GM21528 (cell line): Measurements from ENCODE around the gene SCN5A.

ENCODE experiments used
- ATAC-seq: cut with Tn5 transposase; IDR thresholded peaks from one replicate; pipeline ENCODE4 v1.9.1; 2021; ENCODE audit warnings: mild to moderate bottlenecking, moderate library complexity; ENCODE audit not compliant: unreplicated experiment, low FRiP score

The SCN5A gene

DNA sequence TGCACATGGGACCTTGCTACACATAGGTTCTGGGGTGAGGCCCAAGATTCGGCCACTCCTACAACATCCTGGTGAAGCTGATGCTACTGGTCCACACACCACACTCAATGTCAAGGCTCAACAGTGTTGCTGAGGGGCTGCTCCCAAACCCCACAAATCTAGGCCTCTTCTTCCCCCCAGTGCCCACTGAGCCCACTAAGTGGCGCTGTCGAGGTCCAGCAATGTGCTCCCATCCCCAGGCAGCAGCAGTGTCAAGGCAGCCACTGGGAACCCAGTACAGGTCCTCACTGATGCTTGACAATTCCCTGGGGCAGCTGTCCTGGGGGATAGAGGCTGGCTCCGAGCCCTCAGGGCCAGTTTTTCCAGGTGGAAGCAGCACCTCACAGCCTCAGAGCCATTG lies 21.5 kb downstream of the SCN5A start:
- ATAC-seq = no peak

DNA sequence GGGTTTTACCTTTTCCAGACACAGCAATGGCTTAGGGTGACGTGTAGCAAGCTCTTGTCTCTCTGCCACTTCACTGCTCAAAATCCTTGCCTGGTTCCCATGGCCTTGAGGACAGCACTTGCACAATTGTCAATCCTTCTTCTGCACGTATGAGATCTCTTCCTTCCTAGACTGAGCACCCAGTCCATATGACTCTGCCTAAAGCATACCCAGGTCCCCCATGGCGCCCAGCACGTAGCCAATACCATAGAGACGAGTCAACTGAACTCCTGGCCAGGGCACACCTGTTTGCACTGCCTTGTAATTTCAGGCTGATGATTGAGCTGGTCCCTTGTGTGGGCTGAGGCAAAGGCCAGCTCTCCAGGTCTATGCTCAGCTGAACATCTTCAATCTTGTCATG lies 23.3 kb downstream of the SCN5A start:
- ATAC-seq = no peak

DNA sequence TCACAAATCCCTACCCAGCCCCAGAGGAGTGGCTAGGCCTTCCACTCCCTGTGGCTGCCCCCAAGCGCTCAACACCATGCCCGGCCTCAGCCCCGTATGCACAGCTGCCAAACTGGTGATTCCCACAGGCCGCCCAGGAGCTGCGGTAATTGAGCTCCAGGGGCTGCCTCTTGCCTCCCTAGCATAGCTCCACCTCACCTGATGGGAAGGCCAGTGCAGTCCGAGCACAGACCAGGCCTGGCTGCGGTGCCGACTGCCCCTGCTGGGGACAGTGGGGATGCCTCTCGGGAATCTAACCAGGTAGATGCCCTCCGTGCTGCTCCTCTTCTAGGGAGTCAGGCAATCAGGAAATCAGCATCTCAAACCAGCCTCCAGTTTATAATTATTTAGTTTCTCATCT lies 25.9 kb downstream of the SCN5A start:
- no peak for ATAC-seq

DNA sequence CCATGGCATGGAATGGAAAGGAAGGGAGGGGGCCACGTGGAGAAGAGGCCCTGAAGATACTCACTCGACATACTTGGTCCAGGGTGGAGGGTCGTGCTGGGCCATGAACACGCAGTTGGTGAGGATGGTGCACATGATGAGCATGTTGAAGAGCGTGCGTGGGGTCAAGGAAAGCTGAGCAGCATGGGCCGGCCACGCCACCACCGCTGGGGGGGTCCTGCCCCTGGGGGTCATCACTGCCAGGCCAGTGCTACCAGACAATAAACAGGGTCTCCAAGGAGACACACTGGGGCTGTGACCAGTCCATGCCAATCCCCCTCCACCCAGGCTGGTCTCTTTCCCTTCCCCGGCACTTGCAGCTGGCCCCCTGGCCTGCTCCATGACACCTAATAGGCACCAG lies 27.2 kb downstream of the SCN5A start:
- no peak for ATAC-seq

DNA sequence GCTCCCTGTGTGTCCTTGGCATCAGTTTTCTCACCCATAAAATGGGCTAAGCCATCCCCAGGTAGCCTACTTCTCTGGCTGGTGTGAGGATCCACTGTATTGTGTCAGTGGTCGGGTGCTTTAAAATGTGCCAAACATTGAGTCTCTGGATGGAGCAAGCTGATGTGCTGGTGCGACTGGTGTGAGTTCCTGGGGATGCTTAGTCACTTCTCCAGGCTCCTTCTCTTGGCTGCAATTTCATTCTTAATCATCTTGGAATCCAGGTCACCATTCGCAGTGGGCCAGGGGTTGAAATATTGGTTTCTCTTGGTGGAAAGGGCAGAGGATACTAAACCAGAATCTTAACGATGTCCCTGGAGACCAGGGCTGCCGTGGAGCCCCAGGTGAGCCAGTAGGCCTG lies 29.3 kb downstream of the SCN5A start:
- ATAC-seq = no peak

DNA sequence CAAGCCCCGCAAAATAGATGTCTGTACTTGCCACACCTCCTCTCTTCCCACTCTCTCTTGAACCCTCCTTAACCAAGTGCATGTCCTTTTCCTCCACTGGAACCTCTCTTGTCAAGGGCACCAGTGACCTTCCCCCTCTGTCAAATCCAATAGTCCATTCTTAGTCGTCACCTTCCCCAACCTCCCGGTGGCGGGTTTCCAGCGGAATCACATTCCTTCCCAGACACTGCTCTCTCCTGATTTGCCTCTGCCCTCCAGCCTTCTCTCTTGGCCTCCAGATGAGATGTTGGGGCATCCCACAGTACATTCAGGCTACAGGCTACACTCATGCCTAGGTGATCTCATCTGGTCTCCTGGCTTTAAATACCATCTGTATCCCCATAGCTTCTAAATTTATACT lies 31.1 kb downstream of the SCN5A start:
- ATAC-seq = no peak

DNA sequence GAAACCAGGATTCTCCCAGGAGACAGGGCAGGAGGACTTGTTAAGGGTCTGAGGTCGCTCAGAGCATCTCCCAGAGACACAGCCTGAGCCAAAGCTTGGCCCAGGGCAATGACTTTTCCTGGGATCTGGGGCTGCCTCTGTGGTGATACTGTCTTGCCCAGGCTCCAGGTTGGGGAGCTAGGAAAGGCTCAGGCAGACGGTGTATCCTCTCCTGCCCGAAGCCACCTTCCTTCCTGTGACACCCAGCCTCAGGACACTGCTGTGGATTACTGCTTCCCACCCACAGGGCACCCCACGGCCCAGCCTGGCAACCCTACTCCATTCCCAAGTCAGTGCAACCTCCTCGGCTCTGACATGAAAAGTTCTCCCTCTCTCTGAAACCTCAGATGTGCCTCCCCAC lies 31.9 kb downstream of the SCN5A start:
- ATAC-seq = no peak

DNA sequence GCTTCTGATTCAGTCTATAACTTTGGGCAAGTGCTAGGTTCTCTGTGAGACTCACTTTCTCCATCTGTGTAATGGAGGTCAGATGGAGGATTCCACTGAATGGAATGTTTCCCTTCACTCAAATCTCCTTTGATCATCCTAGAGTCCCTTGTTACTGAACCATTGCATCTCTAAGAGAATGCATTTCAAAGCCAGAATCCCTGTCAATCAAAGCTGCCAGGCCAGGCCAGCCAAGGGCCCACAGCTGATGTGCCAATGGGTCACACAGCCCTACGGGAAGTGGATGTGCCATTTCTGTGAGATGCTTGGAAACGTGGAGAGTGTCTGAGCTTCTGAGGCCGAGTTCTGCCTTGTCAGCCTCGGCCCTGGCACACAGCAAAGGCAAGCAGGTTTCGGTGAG lies 32.4 kb downstream of the SCN5A start:
- ATAC-seq = no peak

DNA sequence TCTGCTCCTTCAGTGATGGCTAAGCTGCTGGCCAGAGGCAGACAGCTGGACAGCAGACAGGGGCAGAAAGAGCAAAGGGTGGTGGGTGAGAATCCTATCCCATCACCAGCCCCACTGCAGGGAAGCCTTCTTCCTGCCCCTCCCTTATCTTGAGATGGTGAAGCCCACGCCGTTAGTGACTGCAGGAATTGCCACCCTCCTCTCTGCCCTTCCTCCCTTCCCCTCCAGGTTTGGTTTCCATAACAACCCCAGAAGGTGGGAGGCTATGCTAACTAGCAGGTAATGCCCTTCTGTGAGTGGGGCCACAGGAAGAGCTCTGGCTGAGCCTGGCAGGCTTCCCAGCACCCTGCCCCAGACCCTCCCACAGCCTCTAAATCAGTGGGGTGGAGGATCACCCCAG lies 32.8 kb downstream of the SCN5A start:
- no peak for ATAC-seq

DNA sequence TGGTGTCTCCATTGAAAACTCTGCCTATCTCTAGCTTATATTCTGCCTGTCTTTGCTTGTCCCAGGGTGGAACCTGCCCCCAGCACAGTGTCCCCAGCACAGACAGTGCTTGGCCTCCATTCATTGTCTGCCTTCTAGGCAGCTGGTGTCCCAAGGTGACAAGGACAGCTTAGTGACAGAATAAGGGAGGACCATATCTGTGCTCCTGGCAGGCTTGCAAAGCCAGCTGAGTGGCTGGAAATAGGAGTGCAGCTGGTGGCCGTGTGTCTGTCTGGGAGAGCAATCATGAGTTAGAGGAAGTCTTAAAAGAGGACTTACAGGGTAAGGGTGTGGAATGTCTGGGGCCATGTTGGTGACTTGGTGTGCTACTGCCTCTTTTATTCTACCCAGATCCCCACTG lies 33.4 kb downstream of the SCN5A start:
- ATAC-seq = no peak

DNA sequence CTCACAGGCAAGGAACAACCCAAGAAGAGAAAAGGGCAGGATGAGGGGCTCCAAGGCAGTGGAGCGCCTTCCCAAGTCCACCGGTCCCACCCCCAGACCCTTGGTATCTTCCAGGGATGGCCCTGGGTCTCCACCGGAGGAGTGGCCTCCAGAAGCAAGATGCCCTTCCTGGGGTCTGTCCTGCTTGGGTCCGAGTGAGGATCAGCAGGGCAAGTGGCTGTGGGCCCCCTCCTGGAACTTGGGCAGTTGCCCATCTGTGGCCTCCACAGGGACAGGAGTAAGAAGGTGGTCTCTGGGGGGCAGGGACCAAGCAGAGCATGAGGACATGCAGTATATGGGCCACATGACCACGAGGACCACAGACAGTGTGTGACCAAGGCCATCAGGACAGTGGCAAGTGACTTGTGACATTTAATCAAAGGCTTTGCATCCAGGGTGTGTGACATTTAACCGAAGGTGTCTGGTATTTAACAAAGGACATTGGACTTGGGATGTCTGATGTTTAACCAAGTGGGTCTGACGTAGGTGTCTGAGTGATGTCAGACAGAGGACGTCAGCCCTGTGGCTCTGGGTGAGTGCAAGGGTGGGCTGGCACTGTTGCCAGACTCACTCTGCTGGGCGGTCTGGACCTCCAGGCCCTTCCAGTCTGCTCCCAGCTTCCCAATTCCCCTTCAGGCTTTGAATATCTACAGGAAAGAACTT lies 34.7 kb downstream of the SCN5A start:
- no peak for ATAC-seq

DNA sequence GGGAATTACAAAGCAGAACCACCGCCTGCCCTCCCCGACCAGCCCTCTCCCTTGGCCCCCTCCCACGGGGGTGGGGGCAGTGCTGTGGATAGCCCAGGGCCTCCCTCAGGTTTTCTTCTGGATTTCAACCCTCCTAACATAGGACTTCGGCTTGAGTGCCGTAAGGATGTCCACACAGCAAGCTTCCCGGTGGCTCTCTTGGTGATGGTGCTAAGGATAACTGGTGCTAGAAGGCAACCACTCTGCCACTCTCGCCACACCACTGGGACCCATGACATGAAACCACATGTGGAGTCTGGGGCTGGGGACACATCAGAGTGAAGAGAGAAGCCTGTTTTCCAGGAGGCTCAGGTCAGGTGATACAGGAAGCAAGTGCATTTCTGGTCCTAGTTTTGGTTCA lies 35.4 kb downstream of the SCN5A start:
- ATAC-seq = no peak

DNA sequence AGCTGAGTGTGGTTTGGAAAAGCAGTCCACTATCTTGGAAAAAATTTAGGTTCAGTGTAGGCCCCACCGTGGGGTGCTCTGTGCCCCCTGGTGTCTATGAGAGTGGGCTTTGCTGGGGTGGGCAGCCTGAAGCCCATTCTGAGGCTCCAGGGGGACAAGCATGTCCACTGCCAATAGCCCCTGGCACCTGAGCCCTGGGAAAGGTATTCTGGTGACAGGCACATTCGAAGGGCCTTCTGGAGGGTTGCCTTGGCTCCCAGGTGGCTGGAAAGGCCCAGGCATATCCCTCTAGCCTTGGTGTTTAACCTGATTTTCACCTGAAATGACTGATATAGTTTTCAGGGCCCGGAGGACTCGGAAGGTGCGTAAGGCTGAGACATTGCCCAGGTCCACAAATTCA lies 36.1 kb downstream of the SCN5A start:
- no peak for ATAC-seq

DNA sequence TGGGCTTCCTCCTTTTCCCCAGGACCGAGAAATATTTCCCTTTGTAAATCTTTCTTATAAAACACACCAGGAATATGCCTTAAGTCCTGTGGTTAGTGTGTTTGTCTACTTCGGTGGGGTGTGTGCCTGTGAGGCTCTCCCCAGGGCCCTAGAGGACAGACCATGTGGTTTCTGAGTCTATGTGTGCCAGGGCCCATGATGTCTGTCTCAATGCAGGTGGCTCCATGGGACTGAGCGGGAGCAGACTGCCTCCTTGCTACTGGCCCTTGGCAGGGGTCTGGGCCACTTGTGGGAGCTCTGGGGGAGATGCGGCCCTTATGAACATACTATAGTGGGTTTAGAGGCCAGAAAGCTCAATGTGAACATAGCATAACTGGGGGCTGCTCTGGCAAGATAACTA lies 37.6 kb downstream of the SCN5A start:
- no peak for ATAC-seq

DNA sequence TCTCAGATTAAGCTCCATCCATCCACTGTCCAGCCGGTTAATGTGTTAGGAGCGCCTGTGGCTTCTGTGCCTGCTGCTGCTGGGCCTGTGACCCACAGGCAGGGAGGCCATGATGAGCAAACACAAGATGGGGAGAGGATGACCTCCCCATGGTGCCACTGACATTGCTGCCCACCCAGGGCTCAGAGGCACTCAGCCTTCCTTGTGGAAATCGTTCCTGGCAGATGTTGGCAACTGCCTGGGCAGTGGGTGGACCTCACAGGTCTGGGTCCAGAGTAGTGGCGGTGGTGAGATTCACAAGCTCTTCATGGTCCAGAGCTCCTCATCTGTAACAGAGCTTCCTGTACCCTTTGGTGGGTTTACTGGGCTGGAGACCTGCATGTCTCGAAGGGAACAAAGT lies 38.6 kb downstream of the SCN5A start:
- no peak for ATAC-seq

DNA sequence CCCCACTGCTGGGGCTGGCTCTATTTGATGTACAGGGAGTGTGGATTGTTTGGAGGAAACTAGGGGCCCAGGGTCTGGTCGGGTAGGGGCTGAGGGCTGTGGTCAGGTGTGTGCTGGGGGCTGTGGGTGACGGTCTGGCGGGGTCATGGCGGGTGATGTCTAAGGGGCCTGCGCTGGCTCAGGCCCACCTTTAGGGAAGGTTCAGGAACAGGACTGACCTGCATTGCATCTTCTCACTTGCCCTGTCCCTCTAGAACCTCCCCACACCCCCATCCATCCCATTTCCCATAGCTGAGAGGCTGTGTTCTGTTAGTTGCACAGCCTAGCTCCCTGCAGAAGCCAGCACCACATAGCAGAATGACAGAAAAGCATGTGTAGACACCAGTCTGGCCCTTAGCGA lies 39.1 kb downstream of the SCN5A start:
- no peak for ATAC-seq

DNA sequence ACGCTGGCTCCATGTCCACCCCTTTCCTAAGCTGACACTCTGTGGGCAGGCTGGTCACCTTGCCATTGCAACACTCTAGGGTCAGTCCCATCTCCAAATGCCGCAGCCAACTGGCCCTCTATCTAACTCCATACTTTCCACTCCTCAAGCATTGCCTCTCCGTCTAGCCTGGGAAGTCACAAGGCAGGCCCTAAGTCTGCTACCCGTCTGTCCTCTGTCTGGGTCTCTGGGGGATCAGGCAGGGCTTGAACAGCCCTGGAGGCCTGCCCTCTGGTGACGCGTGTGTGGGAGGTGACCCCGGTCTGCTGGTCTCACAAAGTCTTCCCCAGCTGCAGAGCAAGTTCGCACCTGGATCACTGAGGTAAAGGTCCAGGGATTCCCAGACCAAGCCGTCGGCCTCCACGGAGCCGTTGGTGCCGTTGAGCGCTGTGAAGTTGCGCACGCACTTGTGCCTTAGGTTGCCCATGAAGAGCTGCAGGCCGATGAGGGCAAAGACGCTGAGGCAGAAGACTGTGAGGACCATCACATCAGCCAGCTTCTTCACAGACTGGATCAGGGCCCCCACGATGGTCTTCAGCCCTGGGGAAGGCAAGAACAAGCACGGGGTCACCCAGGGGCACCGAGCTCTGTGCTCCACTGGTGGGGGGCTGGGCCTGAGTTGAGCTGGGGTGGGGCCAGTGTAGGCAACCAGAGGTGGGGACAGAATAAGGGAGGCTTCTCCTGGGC lies 39.9 kb downstream of the SCN5A start:
- ATAC-seq = no peak

DNA sequence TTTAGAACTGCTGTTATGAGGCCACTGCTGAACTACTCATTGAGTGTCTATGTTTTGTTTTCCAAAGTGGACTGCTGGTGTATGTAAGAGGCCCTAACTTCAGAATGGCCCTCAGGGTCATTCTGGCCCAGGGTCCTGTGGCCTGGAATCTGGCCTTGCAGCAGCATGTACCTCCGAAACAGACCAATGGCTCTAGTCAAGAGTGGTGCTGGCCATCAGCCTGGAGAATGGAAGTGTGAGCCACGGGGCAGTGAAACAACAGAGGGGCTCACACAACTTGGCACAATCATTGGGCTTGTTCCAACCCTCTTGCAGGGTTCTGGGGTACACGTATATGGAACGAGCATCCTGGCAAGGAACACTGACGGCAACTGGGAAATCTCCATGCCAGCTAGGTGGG lies 40.5 kb downstream of the SCN5A start:
- no peak for ATAC-seq

DNA sequence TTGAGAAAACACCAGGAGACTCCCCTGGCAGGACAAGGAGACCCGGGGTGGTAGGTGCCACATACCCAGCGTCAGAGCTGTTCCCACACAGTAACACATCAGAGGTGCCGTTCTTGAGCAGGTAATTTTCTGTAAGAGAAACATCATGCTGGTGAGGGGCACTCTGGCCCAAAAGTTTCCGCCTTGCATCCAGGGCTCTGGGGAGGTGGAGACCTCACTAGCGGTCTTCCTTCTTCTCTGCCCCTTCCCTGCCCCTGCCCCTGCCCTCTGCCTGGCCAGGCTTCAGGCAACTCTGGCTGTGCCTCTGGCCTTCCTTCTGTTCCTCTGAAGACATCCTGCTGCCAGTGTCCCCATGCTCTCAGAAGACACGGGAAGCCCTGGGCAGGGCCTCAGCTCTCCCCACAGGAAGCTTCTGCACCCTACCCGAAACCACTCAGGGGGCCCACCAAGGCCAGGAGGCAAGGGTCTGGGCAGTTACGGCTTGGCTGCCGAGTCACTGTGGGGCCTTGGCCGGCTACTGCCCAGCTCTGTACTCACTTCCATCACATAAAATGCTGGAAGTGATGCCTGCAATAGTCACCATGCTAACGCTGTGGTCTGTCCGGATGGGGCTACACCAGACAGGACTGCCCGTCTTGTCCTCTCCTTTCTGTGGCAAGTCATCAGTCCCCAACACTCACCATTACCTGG lies 41.3 kb downstream of the SCN5A start:
- ATAC-seq = no peak

DNA sequence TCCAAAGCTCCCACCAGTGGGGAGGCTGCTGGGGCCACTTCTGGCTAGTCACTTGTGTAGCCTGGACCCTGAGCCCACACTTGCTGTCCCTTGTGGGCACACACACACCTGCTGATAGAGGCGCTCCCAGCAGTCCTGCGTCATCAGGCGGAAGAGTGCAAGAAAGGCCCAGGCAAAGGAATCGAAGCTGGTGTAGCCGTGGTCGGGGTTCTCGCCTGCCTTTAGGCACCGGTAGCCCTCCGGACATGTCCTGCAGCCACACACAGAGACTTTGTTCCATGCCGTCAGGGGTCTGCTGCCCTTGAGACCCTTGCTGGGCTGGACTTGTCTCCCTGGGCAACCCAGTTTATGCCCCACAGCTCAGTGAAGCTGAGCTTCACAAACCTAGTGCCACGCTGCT lies 42.9 kb downstream of the SCN5A start:
- no peak for ATAC-seq

DNA sequence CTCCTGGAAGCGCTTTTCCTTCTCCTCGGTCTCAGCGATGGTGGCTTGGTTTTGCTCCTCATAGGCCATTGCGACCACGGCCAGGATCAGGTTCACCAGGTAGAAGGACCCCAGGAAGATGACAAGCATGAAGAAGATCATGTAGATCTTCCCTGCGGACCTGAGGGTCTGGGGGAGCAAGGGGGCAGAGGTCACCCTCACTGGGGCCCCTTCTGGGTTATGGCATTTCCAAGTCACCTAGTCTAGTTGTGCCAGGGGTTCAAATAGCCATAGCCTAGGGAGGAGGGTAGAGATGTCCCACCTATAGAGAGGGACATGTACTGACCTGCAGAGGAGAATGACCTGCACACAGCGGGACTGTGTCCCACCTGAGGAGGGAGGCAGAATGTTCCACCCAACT lies 43.5 kb downstream of the SCN5A start:
- ATAC-seq = no peak

DNA sequence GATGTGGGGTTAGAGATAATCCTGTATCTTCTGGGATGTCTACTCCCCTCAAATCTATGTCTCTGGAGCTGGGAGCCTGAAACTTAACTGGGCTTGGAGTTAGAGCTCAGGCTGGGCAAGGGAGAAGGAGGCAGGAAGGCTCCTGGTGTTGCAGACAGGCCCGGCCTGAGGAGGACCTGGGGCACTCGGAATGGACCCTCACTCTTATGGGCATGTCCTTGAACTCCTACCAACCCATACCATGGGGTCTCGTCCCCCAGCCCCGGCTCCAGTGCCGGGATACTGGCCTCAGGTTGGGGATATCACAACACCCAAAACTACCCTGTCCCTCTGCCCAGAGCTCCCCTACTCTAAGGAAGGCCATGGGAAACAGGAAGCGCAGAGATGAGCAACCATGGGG lies 45.2 kb downstream of the SCN5A start:
- no peak for ATAC-seq
